GM13977 (cell line): Measurements from ENCODE around the gene PHC2.

Source experiments
- DNase-seq: peaks from one replicate; pipeline ENCODE4 v3.0.0; 2012; ENCODE audit warnings: low spot score
- in situ Hi-C: fragments of 300-500 bp; cut with MboI; formaldehyde crosslinking; loops from one replicate; pipeline ENCODE4 v1.12.0; 2022; ENCODE audit warnings: low sequenced_read_pairs, low pct_unique_long_range_greater_than_20kb, mixed read lengths, inconsistent platforms; ENCODE audit not compliant: unreplicated experiment
- TF ChIP-seq, protein P1 (sequence below): IDR thresholded peaks from 2 replicates; pipeline ENCODE4 v1.5.1; 2012; ENCODE audit warnings: mild to moderate bottlenecking, control low read depth; ENCODE audit not compliant: insufficient read depth; ENCODE audit errors: extremely low read depth, missing control alignments

The PHC2 gene

GRCh38 chr1:33324677-33325575 is 106.0 kb downstream of the PHC2 start:
- DNase-seq, result no peak
- TF ChIP-seq, protein P1, sequence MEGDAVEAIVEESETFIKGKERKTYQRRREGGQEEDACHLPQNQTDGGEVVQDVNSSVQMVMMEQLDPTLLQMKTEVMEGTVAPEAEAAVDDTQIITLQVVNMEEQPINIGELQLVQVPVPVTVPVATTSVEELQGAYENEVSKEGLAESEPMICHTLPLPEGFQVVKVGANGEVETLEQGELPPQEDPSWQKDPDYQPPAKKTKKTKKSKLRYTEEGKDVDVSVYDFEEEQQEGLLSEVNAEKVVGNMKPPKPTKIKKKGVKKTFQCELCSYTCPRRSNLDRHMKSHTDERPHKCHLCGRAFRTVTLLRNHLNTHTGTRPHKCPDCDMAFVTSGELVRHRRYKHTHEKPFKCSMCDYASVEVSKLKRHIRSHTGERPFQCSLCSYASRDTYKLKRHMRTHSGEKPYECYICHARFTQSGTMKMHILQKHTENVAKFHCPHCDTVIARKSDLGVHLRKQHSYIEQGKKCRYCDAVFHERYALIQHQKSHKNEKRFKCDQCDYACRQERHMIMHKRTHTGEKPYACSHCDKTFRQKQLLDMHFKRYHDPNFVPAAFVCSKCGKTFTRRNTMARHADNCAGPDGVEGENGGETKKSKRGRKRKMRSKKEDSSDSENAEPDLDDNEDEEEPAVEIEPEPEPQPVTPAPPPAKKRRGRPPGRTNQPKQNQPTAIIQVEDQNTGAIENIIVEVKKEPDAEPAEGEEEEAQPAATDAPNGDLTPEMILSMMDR, result no peak
- in situ Hi-C loops, result no loop called here

DNA sequence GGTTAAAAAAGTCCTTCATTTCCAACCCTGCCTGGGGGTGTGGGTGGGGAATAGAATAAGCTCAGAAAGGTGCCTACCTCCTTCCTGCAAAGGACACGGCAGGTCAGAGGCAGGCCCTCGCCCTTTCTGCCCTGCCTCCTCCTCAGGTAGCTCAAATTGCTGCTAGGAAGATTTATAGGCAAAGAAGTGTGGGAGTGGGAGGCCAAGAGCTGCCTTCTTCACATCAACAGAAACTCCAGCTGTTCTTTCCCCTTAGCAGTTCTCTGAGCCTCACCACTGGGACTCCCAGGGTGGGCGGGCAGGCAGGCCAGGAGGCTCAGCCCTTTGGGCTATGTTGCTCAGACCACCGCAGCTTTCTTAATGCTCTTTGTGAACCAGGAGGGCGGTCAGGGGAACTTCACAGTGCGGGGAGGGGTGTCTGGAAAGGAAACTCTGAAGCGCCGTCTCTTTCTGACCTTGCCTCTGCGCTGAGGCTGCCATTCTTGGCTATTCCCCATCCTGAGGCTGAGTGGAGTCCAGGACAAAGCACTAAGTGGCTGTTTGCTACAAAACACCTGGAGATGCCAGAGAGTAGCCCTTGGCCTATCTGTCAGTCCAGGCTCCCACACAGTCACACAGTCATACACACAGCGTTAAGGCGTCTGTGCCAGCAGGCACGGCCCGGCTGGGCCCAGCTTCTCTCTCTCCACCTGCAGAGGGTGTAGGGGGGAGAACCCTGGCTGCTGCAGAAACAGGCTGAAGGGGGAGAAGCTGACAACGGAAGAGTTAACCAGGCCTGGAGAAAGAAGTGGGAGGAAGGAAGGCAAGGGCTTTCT is 107.0 kb downstream of the PHC2 start:
- TF ChIP-seq, protein P1, result no peak
- in situ Hi-C loops, result no loop called here
- no peak for DNase-seq

- TF ChIP-seq, protein P1, result no peak
- in situ Hi-C loops, result no loop called here
- DNase-seq, result no peak
Observed at GRCh38 chr1:33322870-33323585, 107.9 kb downstream of the PHC2 start.

- no peak for DNase-seq
- in situ Hi-C loops, result no loop called here
- TF ChIP-seq, protein P1, result no peak
Observed at GRCh38 chr1:33322109-33322508, 108.8 kb downstream of the PHC2 start.

GRCh38 chr1:33321178-33321577 is 109.7 kb downstream of the PHC2 start:
- TF ChIP-seq, protein P1, result no peak
- in situ Hi-C loops, result no loop called here

GRCh38 chr1:33320619-33321165 is 110.2 kb downstream of the PHC2 start, which contains the start of gene A3GALT2:
A3GALT2 (minus strand) TSS chr1:33321098; CDS start chr1:33321098, 0 bp downstream.
- in situ Hi-C loops, result no loop called here
- peak; percentile 8 for DNase-seq
- TF ChIP-seq, protein P1, result no peak

More at GRCh38 chr1:33321178-33321577, 109.7 kb downstream of the PHC2 start:
- DNase-seq, result no peak
